ENCODE data around the gene C1QTNF9B. TPM values are rescaled to one million over a fixed set of nuclear protein-coding genes. Genes with fewer than 3 reads are reported as not detected.

Gene C1QTNF9B
- polyA plus RNA-seq, 1 experiment = 0.87 TPM

DNA sequence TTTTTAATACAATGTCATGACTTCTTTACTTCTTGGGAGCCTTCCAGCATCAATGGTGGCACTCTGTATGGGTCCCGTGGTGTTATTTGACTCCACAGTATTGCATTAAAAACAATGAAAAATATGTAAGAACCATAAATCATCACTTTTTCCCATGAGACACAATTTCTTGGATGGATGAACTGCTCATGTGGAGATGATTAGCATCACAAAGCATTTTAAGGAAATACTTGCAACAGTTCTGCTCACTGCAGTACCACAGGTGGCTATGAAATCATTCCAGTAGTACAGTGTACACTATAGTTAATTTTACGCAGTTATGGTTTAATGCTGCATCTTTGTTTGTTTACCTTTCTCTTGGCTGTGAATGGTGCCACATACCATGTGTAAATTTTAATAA, 37.2 kb upstream of the C1QTNF9B start:
- no peak overlapping the region for H3K27ac ChIP-seq (ENCODE audit: low read depth, low read length)
- ChIA-PET CTCF (interaction anchor here (0.5 to 0.9 kb wide), 2 partner anchors 13 to 21 kb away, joined by 4 to 11 read pairs; no protein-coding TSS in a partner anchor), POLR2A (no interaction called here)
- no peaks in the 10 kb centered on the region for H3K27me3 ChIP-seq (ENCODE audit: control insufficient read depth, insufficient read depth, low read length)
- no peaks in the 10 kb centered on the region for H3K9me3 ChIP-seq (ENCODE audit: control insufficient read depth, insufficient read depth, low read length)
- no peak for TF ChIP-seq CTCF (IDR thresholded peaks at IDR 0.05; ENCODE audit: low read depth, low read length)
- DNase-seq (ENCODE audit: low read depth, low spot score) = no peak
- H3K4me3 ChIP-seq (ENCODE audit: low read depth, low read length) = no peak overlapping the region

GRCh38 chr13:23928985-23929384, 31.7 kb upstream of the C1QTNF9B start:
- no peak overlapping the region for H3K27ac ChIP-seq (ENCODE audit: low read depth, low read length)
- DNase-seq (ENCODE audit: low read depth, low spot score) = peak; percentile 42
- no peaks in the 10 kb centered on the region for H3K27me3 ChIP-seq (ENCODE audit: control insufficient read depth, insufficient read depth, low read length)
- POLR2A ChIA-PET = no interaction called here
- TF ChIP-seq CTCF (IDR thresholded peaks at IDR 0.05; ENCODE audit: low read depth, low read length) = no peak
- H3K9me3 ChIP-seq (ENCODE audit: control insufficient read depth, insufficient read depth, low read length) = no peaks in the 10 kb centered on the region
- CTCF ChIA-PET = interaction anchor here (0.6 kb wide), 2 partner anchors 31 to 288 kb away, joined by 3 to 4 read pairs; no protein-coding TSS in a partner anchor
- H3K4me3 ChIP-seq (ENCODE audit: low read depth, low read length) = no peak overlapping the region

DNA sequence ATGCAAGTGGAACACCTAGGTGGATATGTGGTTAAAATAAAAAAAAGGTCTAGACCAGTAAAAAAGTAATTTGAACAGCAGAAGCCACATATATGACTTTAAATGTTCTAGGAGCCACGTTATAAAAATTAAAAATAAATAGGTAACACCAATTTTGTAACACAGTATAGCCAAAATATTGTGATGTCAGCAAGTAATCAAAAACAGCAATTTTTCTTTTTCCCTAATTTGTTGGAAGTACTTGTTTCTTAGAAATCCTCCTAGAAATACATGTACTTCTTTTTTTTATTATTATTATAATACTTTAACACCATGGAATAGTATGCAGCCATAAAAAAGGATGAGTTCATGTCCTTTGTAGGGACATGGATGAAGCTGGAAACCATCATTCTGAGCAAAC, 25.7 kb upstream of the C1QTNF9B start:
- no peak for TF ChIP-seq CTCF (IDR thresholded peaks at IDR 0.05; ENCODE audit: low read depth, low read length)
- CTCF ChIA-PET = interaction anchor here (0.7 to 3.7 kb wide), 4 partner anchors 38 to 305 kb away, joined by 3 to 29 read pairs (median 12); no protein-coding TSS in a partner anchor
- H3K27me3 ChIP-seq (ENCODE audit: control insufficient read depth, insufficient read depth, low read length) = no peaks in the 10 kb centered on the region
- no peak for DNase-seq (ENCODE audit: low read depth, low spot score)
- no peaks in the 10 kb centered on the region for H3K9me3 ChIP-seq (ENCODE audit: control insufficient read depth, insufficient read depth, low read length)
- POLR2A ChIA-PET = no interaction called here
- H3K27ac ChIP-seq (ENCODE audit: low read depth, low read length) = no peak overlapping the region
- no peak overlapping the region for H3K4me3 ChIP-seq (ENCODE audit: low read depth, low read length)

- POLR2A ChIA-PET = no interaction called here
- no peak for TF ChIP-seq CTCF (IDR thresholded peaks at IDR 0.05; ENCODE audit: low read depth, low read length)
- no peak overlapping the region for H3K27ac ChIP-seq (ENCODE audit: low read depth, low read length)
- no peak overlapping the region for H3K4me3 ChIP-seq (ENCODE audit: low read depth, low read length)
- H3K27me3 ChIP-seq (ENCODE audit: control insufficient read depth, insufficient read depth, low read length) = no peaks in the 10 kb centered on the region
- CTCF ChIA-PET = interaction anchor here (0.6 to 3.7 kb wide), 15 partner anchors 8 to 342 kb away, joined by 3 to 29 read pairs (median 4); no protein-coding TSS in a partner anchor
- DNase-seq (ENCODE audit: low read depth, low spot score) = no peak
- no peaks in the 10 kb centered on the region for H3K9me3 ChIP-seq (ENCODE audit: control insufficient read depth, insufficient read depth, low read length)
Observed at GRCh38 chr13:23922005-23922932, 25.0 kb upstream of the C1QTNF9B start.

DNA sequence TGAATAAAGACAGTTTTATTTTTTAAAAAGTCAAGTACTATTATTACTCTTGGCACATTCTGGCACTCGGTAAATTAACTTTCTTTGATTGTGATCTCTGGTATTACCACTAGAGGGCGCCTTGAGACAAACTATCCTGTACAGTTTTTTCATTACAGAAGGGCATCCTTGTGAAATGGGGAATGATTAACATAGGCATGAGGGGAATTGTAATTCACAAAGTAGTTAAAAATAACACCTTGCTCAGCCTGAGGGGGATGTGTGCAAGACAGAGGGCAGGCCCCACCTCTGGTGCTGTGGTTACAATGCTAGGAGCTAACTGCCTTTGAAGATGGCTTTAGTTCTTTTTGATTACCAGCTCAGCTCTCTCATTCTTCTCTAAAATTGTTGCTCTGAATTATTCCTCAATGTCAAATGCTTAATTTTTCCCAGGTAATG, 24.2 kb upstream of the C1QTNF9B start:
- Histone ChIP-seq H3K27ac (ENCODE audit: low read depth, low read length) (no peak overlapping the region), H3K4me3 (ENCODE audit: low read depth, low read length) (no peak overlapping the region), H3K27me3 (ENCODE audit: control insufficient read depth, insufficient read depth, low read length) (no peaks in the 10 kb centered on the region), H3K9me3 (ENCODE audit: control insufficient read depth, insufficient read depth, low read length) (no peaks in the 10 kb centered on the region)
- CTCF ChIA-PET = interaction anchor here (0.6 to 3.7 kb wide), 13 partner anchors 9 to 343 kb away, joined by 3 to 29 read pairs (median 4); no protein-coding TSS in a partner anchor
- POLR2A ChIA-PET = no interaction called here
- DNase-seq (ENCODE audit: low read depth, low spot score) = peak; percentile 6
- TF ChIP-seq CTCF (IDR thresholded peaks at IDR 0.05; ENCODE audit: low read depth, low read length) = peak; percentile 72
